ENCODE results near the gene FKBP5. TPM values are rescaled to one million over a fixed set of nuclear protein-coding genes. Genes with fewer than 3 reads are reported as not detected.
"Not testable (repeated sequence)": the region's sequence is repeated elsewhere in the genome, so short reads cannot be mapped to it uniquely, and the experiment has no call there.

Gene FKBP5
- polyA plus RNA-seq, 3 donors from 2014 or later, result 26.1 to 99.0 (median 29.3) TPM

DNA sequence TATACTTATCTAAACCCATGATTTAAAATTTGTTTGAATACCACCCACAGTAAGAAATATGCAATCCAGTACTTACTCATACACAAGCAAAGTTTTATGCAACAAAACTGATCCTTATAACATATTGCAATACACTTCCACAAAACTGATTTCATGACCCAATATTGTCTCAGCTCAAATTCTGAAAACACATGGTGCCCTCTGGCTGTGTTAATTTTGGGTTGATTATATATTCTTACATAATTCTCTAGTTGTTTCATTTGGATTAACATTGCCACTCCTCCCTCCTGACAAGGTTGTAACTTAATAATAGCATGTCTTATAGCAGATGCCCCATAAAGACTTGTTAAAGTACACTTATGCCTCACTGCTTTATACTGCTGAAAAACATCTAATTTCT, 103.1 kb downstream of the FKBP5 start:
- no peak for DNase-seq
- H3K9me3 Mint-ChIP-seq, result no peaks in the 10 kb centered on the region
- H3K27ac Mint-ChIP-seq, result no peak overlapping the region
- no peak overlapping the region for H3K4me3 Mint-ChIP-seq
- peaks cover 3 to 5% of the 10 kb centered on the region in 2 donors for H3K4me1 Mint-ChIP-seq
- H3K27me3 Mint-ChIP-seq (ENCODE audit: low read depth in 3 of 3), result peaks cover 0 to 3% (median 0%) of the 10 kb centered on the region in 3 donors
- H3K36me3 Mint-ChIP-seq, result peaks cover 6 to 21% (median 11%) of the 10 kb centered on the region in 3 donors

DNA sequence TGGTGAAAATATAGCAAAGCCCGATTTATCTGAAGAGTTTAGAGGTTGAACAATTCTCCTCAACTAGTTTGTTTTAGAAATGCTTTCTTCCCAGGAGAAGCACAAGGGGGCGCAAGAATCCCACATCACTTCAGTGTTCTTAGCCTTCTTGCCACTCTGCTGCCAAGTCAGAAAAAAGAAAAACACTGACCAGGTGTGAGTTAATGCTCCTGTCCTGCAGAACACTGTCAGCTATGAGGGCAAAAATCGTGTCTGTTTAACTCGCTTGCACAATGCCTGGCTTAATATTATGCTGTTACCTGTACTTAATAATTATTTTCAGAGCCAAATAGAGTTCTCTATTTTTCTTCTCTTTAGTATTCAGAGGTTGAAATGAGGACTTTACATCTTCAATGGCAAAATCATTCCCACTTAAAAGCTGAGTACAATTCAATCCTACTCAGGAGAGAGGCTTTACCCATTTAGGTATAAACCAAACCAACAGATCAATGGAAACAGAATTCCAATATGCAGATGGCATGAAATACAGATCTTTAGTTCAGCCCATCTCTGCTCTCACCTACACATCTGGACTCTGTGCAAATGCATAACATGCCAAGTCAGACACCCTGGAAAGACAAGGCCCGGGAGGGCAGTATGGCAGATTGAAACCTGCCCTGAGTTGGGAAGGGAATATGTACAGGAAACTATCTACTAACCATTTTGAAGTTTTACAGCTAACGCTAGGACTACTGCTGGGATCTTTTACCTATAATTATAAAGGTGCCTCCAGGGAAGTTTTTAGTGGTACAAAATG, 104.6 kb downstream of the FKBP5 start:
- Mint-ChIP-seq H3K4me1 (peaks cover 3 to 5% of the 10 kb centered on the region in 2 donors), H3K9me3 (no peaks in the 10 kb centered on the region), H3K27me3 (ENCODE audit: low read depth in 3 of 3) (peaks cover 0 to 3% (median 0%) of the 10 kb centered on the region in 3 donors), H3K27ac (peak overlapping the region in 2 of 6 donors; percentile 12 to 17), H3K4me3 (no peak overlapping the region), H3K36me3 (peaks cover 6 to 15% (median 11%) of the 10 kb centered on the region in 3 donors)
- DNase-seq, result peak; percentile 64 to 73 (median 70)

DNA sequence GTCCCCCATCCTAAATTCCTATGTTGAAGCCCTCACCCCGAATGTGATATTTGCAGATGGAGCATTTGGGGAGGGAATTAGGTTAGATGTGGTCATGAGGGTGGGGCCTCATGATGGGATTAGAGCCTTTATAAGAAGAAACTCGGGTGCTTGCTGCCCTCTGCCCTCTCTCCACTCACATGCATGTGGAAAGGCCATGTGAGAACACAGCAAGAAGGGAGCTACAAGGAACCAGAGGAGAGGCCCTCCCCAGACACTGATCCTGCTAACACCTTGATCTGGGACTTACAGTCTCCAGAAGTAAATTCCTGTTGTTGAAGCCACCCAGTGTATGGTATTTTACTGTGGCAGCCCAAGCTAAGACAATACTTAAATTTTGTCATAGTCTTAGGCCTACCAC, 106.4 kb downstream of the FKBP5 start:
- Mint-ChIP-seq H3K27ac (no peak overlapping the region), H3K4me3 (no peak overlapping the region), H3K4me1 (peaks cover 3 to 5% of the 10 kb centered on the region in 2 donors), H3K9me3 (no peaks in the 10 kb centered on the region), H3K27me3 (ENCODE audit: low read depth in 3 of 3) (peaks cover 0 to 3% (median 0%) of the 10 kb centered on the region in 3 donors), H3K36me3 (peaks cover 6 to 16% (median 11%) of the 10 kb centered on the region in 3 donors)
- DNase-seq, result no peak

DNA sequence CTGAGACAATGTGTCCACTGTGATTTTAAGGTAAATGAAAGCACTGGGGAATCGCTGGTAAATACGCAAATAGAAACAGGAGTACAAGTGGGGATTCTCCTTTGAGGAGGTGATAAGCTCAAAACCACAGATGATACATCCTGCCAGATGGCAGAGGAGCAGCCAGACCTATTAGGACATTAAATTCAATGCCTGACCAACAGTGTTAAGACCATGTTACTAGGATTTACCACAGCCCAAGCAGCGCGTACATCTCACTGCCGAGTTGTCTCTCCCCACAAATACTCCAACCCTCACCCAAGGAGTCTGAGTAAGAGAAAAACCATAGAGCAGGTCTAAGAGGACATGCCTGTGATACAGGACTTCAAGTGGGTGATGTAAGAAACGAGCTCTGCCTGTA, 107.1 kb downstream of the FKBP5 start:
- H3K27me3 Mint-ChIP-seq (ENCODE audit: low read depth in 3 of 3), result peaks cover 0 to 3% (median 0%) of the 10 kb centered on the region in 3 donors
- no peak overlapping the region for H3K27ac Mint-ChIP-seq
- peaks cover 9 to 16% (median 10%) of the 10 kb centered on the region in 3 donors for H3K36me3 Mint-ChIP-seq
- peaks cover 3 to 5% of the 10 kb centered on the region in 2 donors for H3K4me1 Mint-ChIP-seq
- no peak for DNase-seq
- no peaks in the 10 kb centered on the region for H3K9me3 Mint-ChIP-seq
- H3K4me3 Mint-ChIP-seq, result no peak overlapping the region

DNA sequence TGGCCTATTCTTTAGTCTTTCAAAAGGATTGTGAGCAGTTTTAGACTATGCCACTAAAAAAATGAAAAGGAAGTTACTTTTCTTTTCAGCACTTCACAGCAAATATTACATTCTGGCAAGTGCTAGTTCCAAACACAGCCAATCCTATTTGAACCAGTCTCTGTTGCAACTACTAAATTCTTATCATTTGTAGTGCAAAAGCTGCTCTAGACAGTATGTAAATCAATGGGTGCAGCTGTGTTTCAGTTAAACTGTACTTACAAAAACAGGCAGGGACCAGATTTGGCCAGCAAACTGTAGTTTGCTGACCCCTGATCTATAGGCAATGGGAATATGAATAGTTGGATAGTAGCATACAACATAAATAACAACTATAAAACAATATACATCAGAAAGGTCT, 107.9 kb downstream of the FKBP5 start:
- Mint-ChIP-seq H3K27me3 (ENCODE audit: low read depth in 3 of 3) (peaks cover 0 to 3% (median 0%) of the 10 kb centered on the region in 3 donors), H3K4me3 (no peak overlapping the region), H3K4me1 (peaks cover 3 to 5% of the 10 kb centered on the region in 2 donors), H3K27ac (no peak overlapping the region), H3K36me3 (peaks cover 3 to 12% (median 6%) of the 10 kb centered on the region in 3 donors), H3K9me3 (no peaks in the 10 kb centered on the region)
- no peak for DNase-seq

DNA sequence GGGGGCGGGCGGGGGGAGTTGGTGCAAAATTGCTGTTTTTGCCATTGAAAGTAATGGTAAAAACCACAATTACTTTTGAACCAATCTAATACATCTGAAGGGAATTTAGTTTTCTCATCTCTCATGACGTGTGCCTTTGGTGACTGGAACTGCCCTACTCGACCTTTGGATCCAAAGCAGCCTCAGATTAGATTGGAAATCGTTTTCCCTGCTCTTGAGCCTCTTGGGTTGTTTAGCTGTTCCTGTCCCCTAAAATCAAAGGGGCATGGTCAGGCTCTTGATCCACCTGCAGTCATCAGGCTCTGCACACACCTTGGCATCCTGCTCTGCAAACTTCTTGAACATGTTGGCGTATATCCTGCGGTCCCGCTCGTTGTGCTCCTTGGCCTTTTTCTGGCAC, 112.0 kb downstream of the FKBP5 start:
- no peak for DNase-seq
- H3K4me1 Mint-ChIP-seq, result no peaks in the 10 kb centered on the region
- H3K27ac Mint-ChIP-seq, result no peak overlapping the region
- H3K36me3 Mint-ChIP-seq, result peaks cover 18 to 29% (median 21%) of the 10 kb centered on the region in 3 donors
- H3K4me3 Mint-ChIP-seq, result no peak overlapping the region
- peaks cover 0 to 1% (median 0%) of the 10 kb centered on the region in 3 donors for H3K27me3 Mint-ChIP-seq (ENCODE audit: low read depth in 3 of 3)
- H3K9me3 Mint-ChIP-seq, result no peaks in the 10 kb centered on the region

- Mint-ChIP-seq H3K4me1 (no peaks in the 10 kb centered on the region), H3K9me3 (no peaks in the 10 kb centered on the region), H3K27me3 (ENCODE audit: low read depth in 3 of 3) (peaks cover 1 to 6% (median 2%) of the 10 kb centered on the region in 3 donors), H3K4me3 (no peak overlapping the region), H3K36me3 (peaks cover 18 to 29% (median 21%) of the 10 kb centered on the region in 3 donors), H3K27ac (no peak overlapping the region)
- no peak for DNase-seq
Measured at GRCh38 chr6:35573495-35574110, 115.1 kb downstream of the FKBP5 start.

DNA sequence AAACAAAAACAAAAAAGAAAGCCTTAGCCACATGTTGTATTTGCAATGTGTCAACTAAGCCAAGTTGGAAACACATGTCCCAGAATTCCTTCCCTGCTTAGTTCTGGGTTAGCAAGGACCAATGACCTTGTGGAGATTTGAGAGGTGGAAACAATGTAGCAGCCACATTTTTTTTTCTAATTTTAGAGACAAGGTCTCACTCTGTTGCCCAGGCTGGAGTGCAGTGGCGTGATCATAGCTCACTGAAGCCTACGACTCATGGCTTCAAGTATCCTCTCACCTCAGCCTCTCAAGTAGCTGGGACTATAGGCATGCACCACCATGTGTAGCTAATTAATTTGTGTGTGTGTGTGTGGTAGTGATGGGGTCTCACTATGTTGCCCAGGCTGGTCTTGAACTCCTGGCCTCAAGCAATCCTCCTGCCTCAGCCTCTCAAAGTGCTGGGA, 117.8 kb downstream of the FKBP5 start:
- peaks cover 12 to 22% (median 21%) of the 10 kb centered on the region in 3 donors for H3K36me3 Mint-ChIP-seq
- H3K4me1 Mint-ChIP-seq, H3K9me3 Mint-ChIP-seq, H3K4me3 Mint-ChIP-seq, H3K27ac Mint-ChIP-seq, DNase-seq: not testable (repeated sequence)
- peaks cover 1 to 12% (median 4%) of the 10 kb centered on the region in 3 donors for H3K27me3 Mint-ChIP-seq (ENCODE audit: low read depth in 3 of 3)

GRCh38 chr6:35569011-35569461, 119.7 kb downstream of the FKBP5 start:
- H3K27ac Mint-ChIP-seq, result no peak overlapping the region
- no peaks in the 10 kb centered on the region for H3K4me1 Mint-ChIP-seq
- peak in 2 of 3 donors; percentile 10 to 21 for DNase-seq
- no peak overlapping the region for H3K4me3 Mint-ChIP-seq
- peaks cover 0 to 12% (median 8%) of the 10 kb centered on the region in 3 donors for H3K27me3 Mint-ChIP-seq (ENCODE audit: low read depth in 3 of 3)
- peaks cover 4 to 9% (median 8%) of the 10 kb centered on the region in 3 donors for H3K36me3 Mint-ChIP-seq
- no peaks in the 10 kb centered on the region for H3K9me3 Mint-ChIP-seq

GRCh38 chr6:35566794-35567193, 121.9 kb downstream of the FKBP5 start:
- no peaks in the 10 kb centered on the region for H3K9me3 Mint-ChIP-seq
- H3K36me3 Mint-ChIP-seq, result peaks cover 0 to 4% (median 0%) of the 10 kb centered on the region in 3 donors
- DNase-seq, result no peak
- H3K27ac Mint-ChIP-seq, result no peak overlapping the region
- H3K4me1 Mint-ChIP-seq, result no peaks in the 10 kb centered on the region
- no peak overlapping the region for H3K4me3 Mint-ChIP-seq
- peaks cover 1 to 23% (median 10%) of the 10 kb centered on the region in 3 donors for H3K27me3 Mint-ChIP-seq (ENCODE audit: low read depth in 3 of 3)

- H3K27me3 Mint-ChIP-seq (ENCODE audit: low read depth in 3 of 3), result peaks cover 1 to 20% (median 10%) of the 10 kb centered on the region in 3 donors
- no peak overlapping the region for H3K27ac Mint-ChIP-seq
- H3K36me3 Mint-ChIP-seq, result peaks cover 0 to 4% (median 0%) of the 10 kb centered on the region in 3 donors
- H3K4me3 Mint-ChIP-seq, result no peak overlapping the region
- H3K9me3 Mint-ChIP-seq, result no peaks in the 10 kb centered on the region
- no peak for DNase-seq
- H3K4me1 Mint-ChIP-seq, result no peaks in the 10 kb centered on the region
Measured at GRCh38 chr6:35564733-35565132, 124.0 kb downstream of the FKBP5 start.

DNA sequence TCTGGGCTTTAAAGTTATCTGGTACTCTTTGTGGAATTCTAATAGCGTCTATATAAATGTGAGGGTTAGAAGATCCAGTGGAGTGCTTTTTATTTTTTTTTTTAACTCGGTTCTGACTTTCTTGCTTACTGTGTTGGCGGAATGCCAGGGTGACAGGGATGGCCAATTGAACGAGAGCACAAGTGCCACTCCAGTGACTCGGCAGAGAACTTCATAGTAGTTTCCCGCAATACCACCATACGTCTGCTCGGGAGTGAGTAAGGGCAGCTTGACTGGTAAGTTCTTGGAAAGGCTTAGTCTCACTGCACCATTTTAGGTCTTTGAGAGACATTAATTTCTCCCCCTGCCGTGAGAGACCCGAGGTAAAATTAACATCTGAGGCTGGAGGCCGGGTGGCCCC, 126.7 kb downstream of the FKBP5 start:
- DNase-seq, result no peak
- Mint-ChIP-seq H3K27ac (no peak overlapping the region), H3K36me3 (peaks cover 0 to 4% (median 0%) of the 10 kb centered on the region in 3 donors), H3K27me3 (ENCODE audit: low read depth in 3 of 3) (peaks cover 3 to 16% (median 12%) of the 10 kb centered on the region in 3 donors), H3K9me3 (no peaks in the 10 kb centered on the region), H3K4me1 (no peaks in the 10 kb centered on the region), H3K4me3 (no peak overlapping the region)

GRCh38 chr6:35561113-35561512, 127.6 kb downstream of the FKBP5 start:
- DNase-seq, result no peak
- H3K4me1 Mint-ChIP-seq, result no peaks in the 10 kb centered on the region
- no peaks in the 10 kb centered on the region for H3K36me3 Mint-ChIP-seq
- no peak overlapping the region for H3K4me3 Mint-ChIP-seq
- no peaks in the 10 kb centered on the region for H3K9me3 Mint-ChIP-seq
- H3K27ac Mint-ChIP-seq, result no peak overlapping the region
- H3K27me3 Mint-ChIP-seq (ENCODE audit: low read depth in 3 of 3), result peaks cover 3 to 11% (median 11%) of the 10 kb centered on the region in 3 donors

DNA sequence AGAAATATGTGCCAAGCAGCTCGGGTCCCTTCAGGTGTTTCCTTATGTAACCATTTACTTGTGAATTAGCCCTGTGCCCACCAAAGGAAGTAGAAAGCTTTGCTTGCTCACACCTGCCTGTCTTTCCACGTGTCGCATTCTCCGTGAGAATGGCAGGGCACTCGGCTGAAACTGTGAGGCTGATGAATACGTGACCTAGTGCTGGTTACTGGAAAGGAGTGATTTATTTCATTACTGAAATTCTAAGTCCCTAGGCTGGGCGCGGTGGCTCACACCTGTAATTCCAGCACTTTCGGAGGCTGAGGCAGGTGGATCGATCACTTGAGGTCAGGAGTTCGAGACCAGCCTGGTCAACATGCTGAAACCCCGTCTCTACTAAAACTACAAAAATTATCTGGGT, 130.1 kb downstream of the FKBP5 start:
- H3K27me3 Mint-ChIP-seq (ENCODE audit: low read depth in 3 of 3), result peaks cover 3 to 10% (median 6%) of the 10 kb centered on the region in 3 donors
- H3K4me3 Mint-ChIP-seq, result no peak overlapping the region
- no peaks in the 10 kb centered on the region for H3K36me3 Mint-ChIP-seq
- no peaks in the 10 kb centered on the region for H3K9me3 Mint-ChIP-seq
- no peak overlapping the region for H3K27ac Mint-ChIP-seq
- no peaks in the 10 kb centered on the region for H3K4me1 Mint-ChIP-seq
- DNase-seq, result no peak

Measured in immature natural killer cell (primary cell).